SK-N-SH (cell line): ENCODE results near the gene ZNF445. TPM values are rescaled to one million over a fixed set of nuclear protein-coding genes. Genes with fewer than 3 reads are reported as not detected.

Experiments
- CTCF ChIA-PET: fragments of 300-600, 350-600 bp; formaldehyde crosslinking; extraction: SDS; loops from one replicate; lab custom pipeline; 2021; lab: Yijun Ruan, JAX
- POLR2A ChIA-PET: fragments of 350-600 bp; sonication (Branson Sonifier 250); formaldehyde crosslinking; extraction: SDS; loops from one replicate; lab custom pipeline; 2020; ENCODE audit warnings: antibody characterized with exemption, inconsistent platforms; lab: Yijun Ruan, JAX
- DNase-seq: peaks from one replicate; pipeline ENCODE4 v3.0.0; 2012
- H2AFZ ChIP-seq: fragments of 200-600 bp; sonication (generic); 2 replicates; pipeline ENCODE4 v1.8.1; 2016; ENCODE audit warnings: antibody characterized with exemption, mild to moderate bottlenecking, low read depth
- H3F3A ChIP-seq: fragments of 200-600 bp; sonication (generic); replicated peaks from 2 replicates; pipeline ENCODE3; 2016; ENCODE audit warnings: antibody characterized with exemption, mild to moderate bottlenecking; ENCODE audit not compliant: insufficient read depth
- H3K27ac ChIP-seq, 2 experiments: fragments of 200-500 bp in 1 of 2; fragments of 200-600 bp in 1 of 2; sonication (Bioruptor generic) in 1 of 2; sonication (generic), shearing (Covaris generic) in 1 of 2; 2 replicates each; pipeline versions ENCODE4 v1.5.1 to v1.6.1; 2014 to 2016; ENCODE audit warnings: low read depth in 2 of 2, inconsistent platforms in 1 of 2, low read length in 1 of 2, mild to moderate bottlenecking in 1 of 2, mixed read lengths in 1 of 2
- H3K27me3 ChIP-seq: fragments of 200-600 bp; sonication (generic), shearing (Covaris generic); 2 replicates; pipeline ENCODE4 v1.6.1; 2016; ENCODE audit warnings: mixed run types; ENCODE audit not compliant: insufficient read depth
- H3K36me3 ChIP-seq, 2 experiments: fragments of 200-500 bp in 1 of 2; fragments of 200-600 bp in 1 of 2; sonication (Bioruptor generic) in 1 of 2; sonication (generic) in 1 of 2; replicated peaks in 1 of 2; 2 replicates each; pipeline versions ENCODE3 to v1.5.1; 2014 to 2016; ENCODE audit warnings: low read length in 1 of 2, mild to moderate bottlenecking in 1 of 2; ENCODE audit not compliant: insufficient read depth in 2 of 2, control insufficient read depth in 1 of 2
- H3K4me1 ChIP-seq, 2 experiments: fragments of 200-500 bp in 1 of 2; fragments of 200-600 bp in 1 of 2; sonication (Bioruptor generic) in 1 of 2; sonication (generic), shearing (Covaris generic) in 1 of 2; 2 replicates each; pipeline versions ENCODE4 v1.5.1 to v1.6.1; 2014 to 2016; ENCODE audit warnings: low read depth in 1 of 2, low read length in 1 of 2, mixed run types in 1 of 2; ENCODE audit not compliant: insufficient read depth in 2 of 2, control insufficient read depth in 1 of 2
- H3K4me2 ChIP-seq: fragments of 200-600 bp; sonication (generic), shearing (Covaris generic); 2 replicates; pipeline ENCODE4 v1.6.1; 2017; ENCODE audit warnings: mixed run types
- H3K4me3 ChIP-seq, 2 experiments: fragments of 200-500 bp in 1 of 2; fragments of 200-600 bp in 1 of 2; sonication (Bioruptor generic) in 1 of 2; sonication (generic), shearing (Covaris generic) in 1 of 2; 2 replicates each; pipeline versions ENCODE4 v1.5.1 to v1.8.1; 2014 to 2016; ENCODE audit warnings: low read depth in 2 of 2, inconsistent platforms in 1 of 2, low read length in 1 of 2, mild to moderate bottlenecking in 1 of 2, mixed read lengths in 1 of 2, moderate library complexity in 1 of 2
- H3K79me2 ChIP-seq: fragments of 200-600 bp; sonication (generic); 2 replicates; pipeline ENCODE4 v1.8.1; 2017; ENCODE audit warnings: mild to moderate bottlenecking; ENCODE audit not compliant: insufficient read depth
- H3K9ac ChIP-seq: fragments of 200-600 bp; sonication (generic); 2 replicates; pipeline ENCODE4 v1.6.1; 2017; ENCODE audit warnings: mixed run types
- H3K9me2 ChIP-seq: fragments of 200-600 bp; sonication (generic); 2 replicates; pipeline ENCODE4 v1.6.1; 2017; ENCODE audit warnings: mixed run types
- H3K9me3 ChIP-seq: fragments of 200-600 bp; sonication (generic); 2 replicates; pipeline ENCODE4 v1.6.1; 2017; ENCODE audit warnings: mixed run types, mild to moderate bottlenecking, moderate library complexity
- H4K20me1 ChIP-seq: fragments of 200-600 bp; sonication (generic); 2 replicates; pipeline ENCODE4 v1.6.1; 2017; ENCODE audit warnings: mild to moderate bottlenecking, mixed run types; ENCODE audit not compliant: insufficient read depth
- CHD2 ChIP-seq: fragments of 150-350 bp; IDR thresholded peaks from 2 replicates; pipeline ENCODE4 v1.6.1; 2018; ENCODE audit warnings: low read length; ENCODE audit not compliant: partially characterized antibody
- CTCF ChIP-seq: fragments of 200-600 bp; sonication (generic); IDR thresholded peaks from 2 replicates; pipeline ENCODE4 v1.6.1; 2017; ENCODE audit warnings: antibody characterized with exemption, mild to moderate bottlenecking, moderate library complexity
- FOXJ3 ChIP-seq: sonication (generic); formaldehyde crosslinking; IDR thresholded peaks from 2 replicates; pipeline ENCODE4 v1.5.1; 2020; ENCODE audit warnings: mild to moderate bottlenecking, missing genetic modification reagents
- GABPA ChIP-seq: IDR thresholded peaks from 2 replicates; pipeline ENCODE4 v1.4.0; 2012; ENCODE audit warnings: low read depth, mild to moderate bottlenecking
- GATA2 ChIP-seq: sonication (generic); formaldehyde crosslinking; IDR thresholded peaks from 2 replicates; pipeline ENCODE4 v1.5.0; 2020; ENCODE audit warnings: mild to moderate bottlenecking, missing genetic modification reagents
- JUND ChIP-seq: IDR thresholded peaks from 2 replicates; pipeline ENCODE4 v1.4.0; 2012
- MEF2A ChIP-seq: IDR thresholded peaks from 2 replicates; pipeline ENCODE4 v1.4.0; 2012; ENCODE audit warnings: low read depth, borderline replicate concordance
- NFIC ChIP-seq: IDR thresholded peaks from 2 replicates; pipeline ENCODE4 v1.4.0; 2012; ENCODE audit warnings: borderline replicate concordance
- RAD21 ChIP-seq: IDR thresholded peaks from 2 replicates; pipeline ENCODE4 v1.6.1; 2012; ENCODE audit warnings: mild to moderate bottlenecking, low read length
- RFX5 ChIP-seq: IDR thresholded peaks from 2 replicates; pipeline ENCODE4 v1.6.1; 2012; ENCODE audit warnings: mild to moderate bottlenecking, improper control_type of control experiment, low read length
- SMC3 ChIP-seq: IDR thresholded peaks from 2 replicates; pipeline ENCODE4 v1.6.1; 2012; ENCODE audit warnings: low read depth, low read length, improper control_type of control experiment
- TAF1 ChIP-seq: IDR thresholded peaks from 2 replicates; pipeline ENCODE4 v1.6.1; 2012; ENCODE audit warnings: low read depth, mild to moderate bottlenecking, low read length, moderate library complexity, borderline replicate concordance
- TCF12 ChIP-seq: IDR thresholded peaks from 2 replicates; pipeline ENCODE4 v1.4.0; 2012
- TEAD4 ChIP-seq: IDR thresholded peaks from 2 replicates; pipeline ENCODE4 v1.4.0; 2012; ENCODE audit warnings: mild to moderate bottlenecking, borderline replicate concordance; ENCODE audit not compliant: insufficient read depth
- USF1 ChIP-seq: IDR thresholded peaks from 2 replicates; pipeline ENCODE4 v1.4.0; 2012; ENCODE audit warnings: low read depth, borderline replicate concordance
- YY1 ChIP-seq: IDR thresholded peaks from 2 replicates; pipeline ENCODE4 v1.4.0; 2012; ENCODE audit warnings: low read depth, mild to moderate bottlenecking
- WGBS: methylation state at CpG from one replicate; pipeline ENCODE4 v1.1.6; 2017; ENCODE audit warnings: low lambda C conversion rate; 5-methylcytosine and 5-hydroxymethylcytosine counted together
- polyA plus RNA-seq, 3 experiments: library from polyadenylated mRNA; depleted of rRNA; stranded (reverse); fragments of >200 nt; gene quantifications; 2 replicates each; pipeline ENCODE4 v1.2.3, GENCODE V29; 2012
- TF ChIP-seq, protein P1 (sequence below): fragments of 150-350 bp; IDR thresholded peaks from 2 replicates; pipeline ENCODE4 v1.6.1; 2016; ENCODE audit warnings: mild to moderate bottlenecking, low read depth, low read length

The ZNF445 gene
- polyA plus RNA-seq, 1 of the 3 experiments (the other 2 are of a cell fraction): 2.2 TPM

- Histone ChIP-seq H3K4me2 (no peak overlapping the region), H3K9me3 (no peaks in the 10 kb centered on the region), H3K27me3 (no peaks in the 10 kb centered on the region; the same call in 1 of the 2 replicates), H3K79me2 (no peaks in the 10 kb centered on the region), H3K36me3 (no peaks in the 10 kb centered on the region), H3K4me1 (no peaks in the 10 kb centered on the region), H3K27ac (no peak overlapping the region), H3K9ac (no peak overlapping the region), H3K9me2 (no peaks in the 10 kb centered on the region), H3K4me3 (no peak overlapping the region), H3F3A (no peaks in the 10 kb centered on the region), H2AFZ (no peak overlapping the region), H4K20me1 (no peaks in the 10 kb centered on the region)
- ChIA-PET POLR2A (no interaction called here), CTCF (no interaction called here)
- 56% methylated on average over 3 of the region's 3 CpGs for WGBS
- DNase-seq: no peak
- no peak for TF ChIP-seq GATA2
These were observed 44.3 kb upstream of the ZNF445 start for GRCh38 chr3:44521721-44522120.

GRCh38 chr3:44518782-44519156 lies 41.3 kb upstream of the ZNF445 start:
- Histone ChIP-seq H3K9ac (no peak overlapping the region), H3K27ac (no peak overlapping the region), H3K27me3 (no peaks in the 10 kb centered on the region; the same call in 1 of the 2 replicates), H3K4me2 (no peak overlapping the region), H3K4me3 (no peak overlapping the region), H3K4me1 (no peaks in the 10 kb centered on the region), H3K9me3 (no peaks in the 10 kb centered on the region), H3K36me3 (no peaks in the 10 kb centered on the region), H2AFZ (no peak overlapping the region), H3K9me2 (no peaks in the 10 kb centered on the region), H3F3A (no peaks in the 10 kb centered on the region), H4K20me1 (no peaks in the 10 kb centered on the region), H3K79me2 (no peaks in the 10 kb centered on the region)
- WGBS: 20% methylated on average over 2 of the region's 2 CpGs
- TF ChIP-seq CHD2 (no peak), JUND (no peak), YY1 (no peak), TEAD4 (no peak), GABPA (no peak), NFIC (no peak), RFX5 (no peak), RAD21 (no peak), MEF2A (no peak), FOXJ3 (CRISPR knock-in tag) (no peak), SMC3 (no peak), TAF1 (no peak), TCF12 (no peak), USF1 (no peak), CTCF (no peak)
- TF ChIP-seq, protein P1, sequence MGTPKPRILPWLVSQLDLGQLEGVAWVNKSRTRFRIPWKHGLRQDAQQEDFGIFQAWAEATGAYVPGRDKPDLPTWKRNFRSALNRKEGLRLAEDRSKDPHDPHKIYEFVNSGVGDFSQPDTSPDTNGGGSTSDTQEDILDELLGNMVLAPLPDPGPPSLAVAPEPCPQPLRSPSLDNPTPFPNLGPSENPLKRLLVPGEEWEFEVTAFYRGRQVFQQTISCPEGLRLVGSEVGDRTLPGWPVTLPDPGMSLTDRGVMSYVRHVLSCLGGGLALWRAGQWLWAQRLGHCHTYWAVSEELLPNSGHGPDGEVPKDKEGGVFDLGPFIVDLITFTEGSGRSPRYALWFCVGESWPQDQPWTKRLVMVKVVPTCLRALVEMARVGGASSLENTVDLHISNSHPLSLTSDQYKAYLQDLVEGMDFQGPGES: no peak
- DNase-seq: no peak
- POLR2A ChIA-PET: interaction anchor here (1.3 kb wide), 1 partner anchor 36 kb away, joined by 3 read pairs; the partner anchor contains the start of gene ZKSCAN7
- CTCF ChIA-PET: interaction anchor here (1.0 kb wide), 1 partner anchor 10 kb away, joined by 3 read pairs; no protein-coding TSS in a partner anchor
